ENCODE measurements around the gene CCSER1. TPM values are rescaled to one million over a fixed set of nuclear protein-coding genes. Genes with fewer than 3 reads are reported as not detected.
"Not testable (repeated sequence)": the region's sequence is repeated elsewhere in the genome, so short reads cannot be mapped to it uniquely, and the experiment has no call there.

The CCSER1 gene
- total RNA-seq, 1 donor = 7.9 TPM

GRCh38 chr4:90875791-90876190 lies 748.6 kb downstream of the CCSER1 start:
- no peaks in the 10 kb centered on the region for H3K9me3 ChIP-seq (ENCODE audit: low read depth, low read length)
- no peaks in the 10 kb centered on the region for H3K4me1 ChIP-seq (ENCODE audit: insufficient read depth, low read length)
- H3K4me3 ChIP-seq (ENCODE audit: low read length) = no peak overlapping the region
- H3K27me3 ChIP-seq (ENCODE audit: insufficient read depth, low read length) = no peaks in the 10 kb centered on the region

- no peaks in the 10 kb centered on the region for H3K9me3 ChIP-seq (ENCODE audit: low read depth, low read length)
- no peaks in the 10 kb centered on the region for H3K4me1 ChIP-seq (ENCODE audit: insufficient read depth, low read length)
- H3K4me3 ChIP-seq (ENCODE audit: low read length) = no peak overlapping the region
- no peaks in the 10 kb centered on the region for H3K27me3 ChIP-seq (ENCODE audit: insufficient read depth, low read length)
Measured at GRCh38 chr4:90876296-90876695, 749.1 kb downstream of the CCSER1 start.

- no peaks in the 10 kb centered on the region for H3K27me3 ChIP-seq (ENCODE audit: insufficient read depth, low read length)
- H3K4me3 ChIP-seq (ENCODE audit: low read length) = no peak overlapping the region
- no peaks in the 10 kb centered on the region for H3K9me3 ChIP-seq (ENCODE audit: low read depth, low read length)
- H3K4me1 ChIP-seq (ENCODE audit: insufficient read depth, low read length) = no peaks in the 10 kb centered on the region
Measured at GRCh38 chr4:90883519-90883918, 756.3 kb downstream of the CCSER1 start.

GRCh38 chr4:90888571-90888970 lies 761.4 kb downstream of the CCSER1 start:
- H3K4me1 ChIP-seq (ENCODE audit: insufficient read depth, low read length) = no peaks in the 10 kb centered on the region
- H3K9me3 ChIP-seq (ENCODE audit: low read depth, low read length) = no peaks in the 10 kb centered on the region
- H3K4me3 ChIP-seq (ENCODE audit: low read length) = no peak overlapping the region
- H3K27me3 ChIP-seq (ENCODE audit: insufficient read depth, low read length) = no peaks in the 10 kb centered on the region

- Histone ChIP-seq H3K4me3 (ENCODE audit: low read length) (no peak overlapping the region), H3K27me3 (ENCODE audit: insufficient read depth, low read length) (no peaks in the 10 kb centered on the region), H3K4me1 (ENCODE audit: insufficient read depth, low read length) (no peaks in the 10 kb centered on the region), H3K9me3 (ENCODE audit: low read depth, low read length) (no peaks in the 10 kb centered on the region)
Measured at GRCh38 chr4:90889171-90889570, 762.0 kb downstream of the CCSER1 start.

GRCh38 chr4:90903413-90903812 lies 776.2 kb downstream of the CCSER1 start:
- H3K27me3 ChIP-seq (ENCODE audit: insufficient read depth, low read length); H3K4me3 ChIP-seq (ENCODE audit: low read length); H3K4me1 ChIP-seq (ENCODE audit: insufficient read depth, low read length): not testable (repeated sequence)
- peaks cover 26% of the 10 kb centered on the region for H3K9me3 ChIP-seq (ENCODE audit: low read depth, low read length)

- Histone ChIP-seq H3K9me3 (ENCODE audit: low read depth, low read length) (peaks cover 26% of the 10 kb centered on the region), H3K4me3 (ENCODE audit: low read length) (no peak overlapping the region), H3K27me3 (ENCODE audit: insufficient read depth, low read length) (no peaks in the 10 kb centered on the region), H3K4me1 (ENCODE audit: insufficient read depth, low read length) (no peaks in the 10 kb centered on the region)
Measured at GRCh38 chr4:90904021-90904420, 776.8 kb downstream of the CCSER1 start.

GRCh38 chr4:90906239-90906638 lies 779.0 kb downstream of the CCSER1 start:
- Histone ChIP-seq H3K4me1 (ENCODE audit: insufficient read depth, low read length) (no peaks in the 10 kb centered on the region), H3K4me3 (ENCODE audit: low read length) (no peak overlapping the region), H3K9me3 (ENCODE audit: low read depth, low read length) (peaks cover 15% of the 10 kb centered on the region), H3K27me3 (ENCODE audit: insufficient read depth, low read length) (no peaks in the 10 kb centered on the region)

- H3K9me3 ChIP-seq (ENCODE audit: low read depth, low read length); H3K4me3 ChIP-seq (ENCODE audit: low read length); H3K4me1 ChIP-seq (ENCODE audit: insufficient read depth, low read length); H3K27me3 ChIP-seq (ENCODE audit: insufficient read depth, low read length): not testable (repeated sequence)
Measured at GRCh38 chr4:90911724-90912434, 784.7 kb downstream of the CCSER1 start.

- Histone ChIP-seq H3K4me3 (ENCODE audit: low read length) (no peak overlapping the region), H3K9me3 (ENCODE audit: low read depth, low read length) (no peaks in the 10 kb centered on the region), H3K4me1 (ENCODE audit: insufficient read depth, low read length) (no peaks in the 10 kb centered on the region), H3K27me3 (ENCODE audit: insufficient read depth, low read length) (no peaks in the 10 kb centered on the region)
Measured at GRCh38 chr4:90922174-90922573, 795.0 kb downstream of the CCSER1 start.

- Histone ChIP-seq H3K4me1 (ENCODE audit: insufficient read depth, low read length) (no peaks in the 10 kb centered on the region), H3K27me3 (ENCODE audit: insufficient read depth, low read length) (no peaks in the 10 kb centered on the region), H3K9me3 (ENCODE audit: low read depth, low read length) (no peaks in the 10 kb centered on the region), H3K4me3 (ENCODE audit: low read length) (no peak overlapping the region)
Measured at GRCh38 chr4:90926957-90927356, 799.8 kb downstream of the CCSER1 start.

- H3K4me1 ChIP-seq (ENCODE audit: insufficient read depth, low read length) = no peaks in the 10 kb centered on the region
- no peaks in the 10 kb centered on the region for H3K9me3 ChIP-seq (ENCODE audit: low read depth, low read length)
- H3K4me3 ChIP-seq (ENCODE audit: low read length) = no peak overlapping the region
- H3K27me3 ChIP-seq (ENCODE audit: insufficient read depth, low read length) = no peaks in the 10 kb centered on the region
Measured at GRCh38 chr4:90943311-90943710, 816.1 kb downstream of the CCSER1 start.

- Histone ChIP-seq H3K9me3 (ENCODE audit: low read depth, low read length) (no peaks in the 10 kb centered on the region), H3K4me1 (ENCODE audit: insufficient read depth, low read length) (no peaks in the 10 kb centered on the region), H3K27me3 (ENCODE audit: insufficient read depth, low read length) (no peaks in the 10 kb centered on the region), H3K4me3 (ENCODE audit: low read length) (no peak overlapping the region)
Measured at GRCh38 chr4:90946945-90947344, 819.8 kb downstream of the CCSER1 start.

- H3K27me3 ChIP-seq (ENCODE audit: insufficient read depth, low read length) = no peaks in the 10 kb centered on the region
- H3K9me3 ChIP-seq (ENCODE audit: low read depth, low read length) = no peaks in the 10 kb centered on the region
- H3K4me1 ChIP-seq (ENCODE audit: insufficient read depth, low read length) = no peaks in the 10 kb centered on the region
- H3K4me3 ChIP-seq (ENCODE audit: low read length) = no peak overlapping the region
Measured at GRCh38 chr4:90950385-90950841, 823.2 kb downstream of the CCSER1 start.

- H3K27me3 ChIP-seq (ENCODE audit: insufficient read depth, low read length) = no peaks in the 10 kb centered on the region
- H3K9me3 ChIP-seq (ENCODE audit: low read depth, low read length) = no peaks in the 10 kb centered on the region
- no peaks in the 10 kb centered on the region for H3K4me1 ChIP-seq (ENCODE audit: insufficient read depth, low read length)
- H3K4me3 ChIP-seq (ENCODE audit: low read length) = no peak overlapping the region
Measured at GRCh38 chr4:90951037-90951436, 823.8 kb downstream of the CCSER1 start.

GRCh38 chr4:90958256-90958895 lies 831.2 kb downstream of the CCSER1 start:
- no peaks in the 10 kb centered on the region for H3K4me1 ChIP-seq (ENCODE audit: insufficient read depth, low read length)
- H3K4me3 ChIP-seq (ENCODE audit: low read length) = no peak overlapping the region
- H3K27me3 ChIP-seq (ENCODE audit: insufficient read depth, low read length) = no peaks in the 10 kb centered on the region
- no peaks in the 10 kb centered on the region for H3K9me3 ChIP-seq (ENCODE audit: low read depth, low read length)
